Hepatic stellate cell (primary cell): Measurements from ENCODE around the gene NAPB.

Source experiments
- DNase-seq: peaks from one replicate; pipeline ENCODE4 v3.0.0; 2011; ENCODE audit warnings: low spot score

The NAPB gene

DNA sequence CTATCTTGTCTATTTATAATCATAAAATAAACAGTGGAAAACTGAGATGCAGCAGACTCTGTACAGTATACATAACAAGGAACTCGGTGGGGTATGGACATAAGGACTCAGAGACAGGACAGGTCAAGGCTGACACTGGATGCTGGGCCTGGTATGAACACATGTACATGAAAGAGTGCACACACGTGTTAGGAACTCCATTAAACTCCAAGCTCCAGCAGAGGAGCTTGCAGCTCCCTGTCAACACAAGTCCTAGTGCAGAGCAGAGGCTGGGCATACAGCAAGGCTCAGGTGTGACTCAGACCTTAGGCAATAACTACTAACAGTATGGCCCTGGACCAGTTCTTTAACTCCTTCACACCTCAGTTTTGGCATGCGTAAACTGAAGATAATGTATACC is 17.1 kb downstream of the NAPB start:
- peak; percentile 7 for DNase-seq

DNA sequence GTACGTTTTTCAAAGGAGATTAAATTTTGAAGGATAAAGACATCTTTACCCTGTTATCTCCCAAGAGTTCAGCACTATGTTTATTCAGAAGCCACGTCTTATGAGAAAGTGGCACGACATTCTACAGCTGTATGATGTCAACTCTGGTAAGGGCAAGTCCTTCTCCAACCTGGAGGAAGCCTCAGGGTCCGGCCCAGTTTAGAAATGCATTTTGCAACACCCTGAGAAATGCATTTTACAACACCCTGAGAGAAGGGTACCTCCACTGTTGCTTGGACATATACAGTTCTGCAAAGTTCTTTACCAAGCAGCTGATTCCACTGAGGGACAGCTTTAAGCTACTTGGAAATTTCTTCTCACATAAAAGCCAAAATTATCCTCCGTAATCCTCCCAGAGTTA is 17.5 kb downstream of the NAPB start:
- DNase-seq, result no peak

- no peak for DNase-seq
Observed at GRCh38 chr20:23401051-23401450, 20.2 kb downstream of the NAPB start.

DNA sequence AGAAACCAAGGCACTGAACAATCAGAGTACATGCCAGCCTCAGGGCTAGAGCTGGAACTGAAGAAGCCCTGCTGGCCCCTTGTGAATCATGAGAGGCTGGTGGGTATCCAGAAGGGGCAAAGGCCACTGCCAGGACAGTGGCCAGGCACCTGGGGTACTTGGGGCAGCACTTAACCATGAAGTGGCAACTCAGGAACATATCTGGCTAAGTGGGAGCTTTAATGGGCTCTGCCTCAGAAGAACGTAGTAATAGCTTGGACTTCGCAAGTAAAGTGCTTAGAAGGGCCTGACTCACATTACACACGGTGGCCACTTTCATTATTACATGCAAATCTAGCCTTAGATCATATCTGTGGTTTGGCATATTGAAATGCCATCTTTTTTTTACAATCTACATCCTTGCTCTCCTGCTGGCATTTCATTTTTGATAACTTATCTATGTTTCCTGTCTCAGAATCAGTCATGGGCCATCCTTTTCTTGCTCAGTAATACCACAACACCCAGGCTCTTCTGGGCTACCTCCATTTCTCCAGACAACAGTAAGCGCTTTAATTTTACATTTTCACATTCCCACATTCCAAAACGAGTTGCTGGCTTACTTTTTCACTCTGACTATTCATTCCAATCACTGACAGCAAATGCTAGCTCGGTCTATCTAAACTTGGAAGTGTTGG is 21.6 kb downstream of the NAPB start:
- DNase-seq, result peak; percentile 6

DNA sequence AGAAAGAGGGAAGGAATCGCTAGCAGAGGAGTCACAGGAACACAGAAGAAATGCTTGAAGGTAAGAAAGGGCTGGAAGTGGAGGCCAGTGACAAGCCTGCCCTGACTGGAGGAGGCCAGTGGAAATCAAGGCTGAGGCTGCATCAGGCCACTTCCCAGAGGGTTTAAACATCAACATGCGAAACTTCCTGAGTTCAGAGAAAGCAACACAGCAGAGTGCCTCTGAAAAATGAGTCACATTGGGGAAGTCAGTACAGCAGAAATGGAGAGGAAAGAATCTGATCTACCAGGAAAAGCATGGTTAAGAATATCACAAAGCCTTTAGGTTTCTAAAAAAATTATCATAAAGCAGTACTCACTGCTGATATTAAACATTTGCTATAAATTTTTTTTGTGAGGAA is 23.3 kb downstream of the NAPB start:
- DNase-seq, result peak; percentile 42

- DNase-seq, result no peak
Observed at GRCh38 chr20:23396950-23397627, 24.2 kb downstream of the NAPB start.

DNA sequence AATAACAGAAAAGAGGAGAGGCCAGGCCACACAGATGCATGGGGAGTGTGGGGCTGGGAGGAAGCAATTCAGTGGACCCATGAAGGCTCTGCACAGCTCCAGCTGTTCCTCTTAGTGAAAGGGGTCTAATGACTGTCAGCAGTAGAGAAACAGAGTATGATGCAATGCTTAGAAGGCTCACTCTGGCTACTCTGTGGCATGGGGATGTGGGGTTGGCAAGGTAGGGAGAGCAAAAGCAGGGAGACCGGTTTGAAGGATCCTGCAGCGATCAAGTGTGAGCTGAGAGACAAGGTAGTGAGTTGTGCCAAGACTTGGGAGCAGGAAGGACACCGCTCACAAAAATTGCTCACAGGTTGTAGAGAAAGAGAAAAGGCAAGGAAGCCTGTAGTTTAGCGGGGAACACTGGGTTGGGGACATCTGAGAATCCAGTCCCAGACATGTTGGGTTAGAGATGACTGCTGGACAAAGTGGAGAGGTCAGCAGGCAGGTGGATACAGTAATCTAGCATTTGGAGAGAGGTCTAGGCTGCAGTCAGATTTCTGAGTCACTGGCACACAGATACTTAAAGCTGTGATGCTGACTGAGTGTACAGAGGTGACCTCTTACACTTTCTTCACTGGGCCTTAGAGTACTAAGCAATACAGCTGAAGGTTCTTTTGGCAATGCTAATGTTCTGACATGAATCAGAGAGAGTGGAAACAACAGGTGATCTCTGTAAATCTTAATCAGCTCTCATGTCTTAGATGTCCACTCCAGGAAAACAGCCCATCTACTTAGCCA is 27.1 kb downstream of the NAPB start:
- no peak for DNase-seq

GRCh38 chr20:23391707-23392310 is 29.5 kb downstream of the NAPB start:
- no peak for DNase-seq

GRCh38 chr20:23390091-23390774 is 31.1 kb downstream of the NAPB start:
- DNase-seq, result no peak

GRCh38 chr20:23387118-23387443 is 34.2 kb downstream of the NAPB start:
- no peak for DNase-seq

DNA sequence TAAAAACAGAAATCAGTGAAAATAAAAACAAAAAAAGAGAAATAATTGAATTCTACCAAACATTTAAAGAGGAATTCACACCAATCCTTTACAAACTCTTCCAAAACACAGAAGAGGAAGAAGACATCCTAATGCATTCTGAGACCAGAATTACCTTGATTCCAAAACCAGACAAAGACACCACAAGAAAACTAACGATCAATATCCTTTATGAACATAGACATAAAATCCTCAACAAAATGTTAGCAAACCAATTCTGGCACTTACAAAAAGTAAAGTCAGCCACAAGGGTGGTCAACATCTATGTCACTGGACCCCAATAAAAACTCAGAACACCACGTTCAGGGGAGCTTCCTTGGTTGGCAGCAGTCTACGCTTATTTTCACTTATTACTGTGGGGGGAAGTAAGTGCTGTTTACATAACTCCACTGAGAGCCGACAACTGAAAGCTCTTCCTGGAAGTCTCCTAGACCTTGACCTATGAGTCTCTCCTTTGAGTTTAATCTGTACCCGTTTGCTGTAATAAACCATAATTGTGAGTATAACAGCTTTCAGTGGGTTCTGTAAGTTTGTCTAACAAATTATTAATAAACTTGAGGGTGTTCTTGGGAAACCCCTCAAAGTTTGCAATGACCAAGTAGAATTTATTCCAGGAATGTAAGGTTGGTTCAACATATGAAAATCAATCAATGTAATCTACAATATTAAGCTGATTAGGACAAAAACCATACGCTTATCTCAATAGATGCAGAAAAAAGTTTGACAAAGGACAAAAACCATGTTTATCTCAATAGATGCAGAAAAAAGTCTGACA is 34.8 kb downstream of the NAPB start:
- no peak for DNase-seq

GRCh38 chr20:23381876-23382275 is 39.4 kb downstream of the NAPB start:
- no peak for DNase-seq

- no peak for DNase-seq
Observed at GRCh38 chr20:23379772-23380171, 41.5 kb downstream of the NAPB start.

- no peak for DNase-seq
Observed at GRCh38 chr20:23375827-23376226, 45.5 kb downstream of the NAPB start.

DNA sequence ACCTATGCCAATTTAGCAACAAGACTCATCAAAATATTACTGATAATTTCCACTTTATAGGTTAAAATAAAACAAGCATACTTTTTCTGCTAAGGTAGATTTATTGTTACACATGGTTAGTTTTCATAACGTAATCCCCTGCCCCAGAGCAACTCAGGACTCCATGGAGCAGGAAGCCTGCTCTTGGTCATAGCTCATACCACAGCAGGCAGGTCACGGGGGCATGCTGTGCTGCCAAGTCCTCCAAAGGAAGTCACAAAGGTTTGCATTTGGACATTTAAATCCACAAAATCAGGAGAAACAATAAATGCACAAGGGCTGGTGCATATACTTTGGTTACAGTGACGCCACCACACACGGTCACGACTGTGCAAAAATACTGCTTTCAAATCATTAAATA is 46.8 kb downstream of the NAPB start:
- no peak for DNase-seq

DNA sequence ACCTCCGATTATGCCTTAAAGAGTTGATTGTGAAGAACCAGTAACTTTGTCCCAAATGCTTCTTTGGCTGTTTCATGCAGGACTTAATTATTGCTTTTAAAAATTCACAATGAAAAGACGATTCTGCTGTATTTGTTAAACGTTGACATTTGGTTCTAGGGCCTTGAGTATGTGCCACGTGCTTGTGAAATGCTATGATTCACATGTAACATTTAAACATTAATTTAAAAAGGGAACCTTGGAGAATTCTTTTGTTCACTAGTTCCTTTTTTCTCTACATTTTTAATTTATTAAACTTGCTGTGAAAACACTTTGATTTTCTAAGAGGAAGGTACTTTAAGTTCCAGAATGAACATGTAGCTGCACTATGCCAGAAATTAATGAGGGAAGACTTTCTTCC is 49.8 kb downstream of the NAPB start:
- no peak for DNase-seq

- no peak for DNase-seq
Observed at GRCh38 chr20:23370873-23371272, 50.4 kb downstream of the NAPB start.

GRCh38 chr20:23370274-23370673 is 51.0 kb downstream of the NAPB start:
- DNase-seq, result no peak

DNA sequence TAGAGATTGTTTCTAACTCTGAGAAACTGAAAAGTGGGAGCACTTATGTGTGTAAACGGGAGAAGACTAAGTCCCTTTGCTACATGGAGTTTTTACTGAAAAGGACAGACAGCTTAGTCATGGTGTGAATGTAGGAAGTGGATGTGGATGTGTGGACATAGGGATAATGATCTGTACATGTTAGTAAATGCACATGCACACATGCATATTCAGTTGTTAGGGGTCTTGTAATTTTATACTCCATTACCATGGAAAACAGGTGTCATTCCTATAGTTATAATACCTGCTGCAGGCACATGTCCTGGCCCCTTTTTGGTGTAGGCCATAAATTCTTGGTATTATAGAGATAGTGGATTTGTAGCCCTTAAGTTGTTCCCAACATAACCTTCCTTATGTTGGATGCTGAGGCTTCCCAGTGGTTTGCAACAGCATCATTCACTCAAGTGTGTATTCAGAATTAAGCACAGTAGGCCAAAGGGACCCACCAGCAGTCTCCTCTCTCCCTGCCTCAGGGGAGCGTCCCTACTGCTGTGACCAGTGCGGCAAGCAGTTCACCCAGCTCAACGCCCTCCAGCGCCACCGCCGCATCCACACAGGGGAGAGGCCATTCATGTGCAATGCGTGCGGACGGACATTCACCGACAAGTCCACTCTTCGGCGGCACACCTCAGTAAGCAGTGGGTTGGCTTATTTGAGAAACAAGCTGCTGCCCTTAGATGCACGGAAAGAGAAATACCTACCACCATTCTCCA is 52.0 kb downstream of the NAPB start:
- DNase-seq, result no peak

DNA sequence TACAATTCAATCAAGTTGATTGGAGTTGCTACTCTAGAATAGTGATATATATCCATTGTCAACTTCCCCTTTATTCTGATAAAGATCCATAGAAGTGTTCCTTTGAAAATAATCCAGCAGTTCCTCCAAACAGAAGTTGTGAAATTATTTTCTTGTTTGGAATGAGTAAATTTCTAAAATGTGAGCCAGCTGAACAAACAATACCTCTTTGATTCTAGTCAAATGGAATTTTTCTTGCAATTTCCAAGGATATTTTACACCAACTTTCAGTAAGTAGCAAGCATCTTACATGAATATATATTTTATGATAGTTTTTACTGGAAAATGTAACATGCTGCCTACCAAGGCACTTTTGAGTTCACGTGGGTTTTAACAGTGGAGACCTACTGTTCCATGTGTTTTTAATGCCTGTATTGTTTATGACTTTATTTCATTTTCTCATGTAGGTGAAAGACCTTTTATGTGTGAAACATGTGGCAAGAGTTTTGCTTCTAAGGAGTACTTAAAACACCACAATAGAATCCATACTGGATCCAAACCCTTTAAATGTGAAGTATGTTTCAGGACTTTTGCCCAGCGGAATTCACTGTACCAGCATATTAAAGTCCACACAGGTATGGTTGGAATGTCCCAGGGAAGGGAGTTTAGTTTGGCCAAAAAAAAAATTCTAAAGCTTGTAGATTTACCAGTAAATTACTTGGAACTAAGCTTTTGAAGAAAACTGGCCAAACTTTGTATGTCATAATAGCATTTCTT is 52.8 kb downstream of the NAPB start:
- no peak for DNase-seq
